ENCODE results near the gene TSPAN14. TPM values are rescaled to one million over a fixed set of nuclear protein-coding genes. Genes with fewer than 3 reads are reported as not detected.

TSPAN14 gene
- total and polyA plus RNA-seq, 2 of the 13 experiments (the other 11 are each of a cell fraction or from before 2014, with no cell fraction given), result 24.1 to 80.6 TPM

GRCh38 chr10:80498833-80499741 is 45.0 kb downstream of the TSPAN14 start (continued):
- TF ChIP-seq ASH2L (IDR thresholded peaks at IDR 0.05; ENCODE audit: insufficient read length, low read depth, low read length), result peak; percentile 72
- TF ChIP-seq ZNF614 (CRISPR knock-in tag; IDR thresholded peaks at IDR 0.05; ENCODE audit: borderline replicate concordance), result peak; percentile 87; the same call in 1 of the 2 replicates
- TF ChIP-seq SOX6 (IDR thresholded peaks at IDR 0.05), result no peak
- TF ChIP-seq SOX6 (CRISPR knock-in tag; IDR thresholded peaks at IDR 0.05), result peak; percentile 89
- no peak for TF ChIP-seq ZNF879 (CRISPR knock-in tag; IDR thresholded peaks at IDR 0.05)
- TF ChIP-seq POLR2AphosphoS5 (IDR thresholded peaks at IDR 0.05; ENCODE audit: low read depth, low read length), result peak; percentile 51; the same call in 1 of the 2 replicates
- TF ChIP-seq ZFX (CRISPR knock-in tag; IDR thresholded peaks at IDR 0.05; ENCODE audit: low read depth), result peak; percentile 93
- peak; percentile 50; the same call in 1 of the 2 replicates for TF ChIP-seq SIX4 (CRISPR knock-in tag; IDR thresholded peaks at IDR 0.05)
- TF ChIP-seq MED8 (CRISPR knock-in tag; IDR thresholded peaks at IDR 0.05; ENCODE audit: insufficient replicate concordance), result peak; percentile 51
- TF ChIP-seq ZFYVE20 (CRISPR knock-in tag; IDR thresholded peaks at IDR 0.05; ENCODE audit: borderline replicate concordance, low read depth), result no peak
- TF ChIP-seq PRDM10 (CRISPR knock-in tag; IDR thresholded peaks at IDR 0.05; ENCODE audit: low read depth), result 0 out of 2 replicates have a peak, but pooled peaks have one; percentile 34
- TF ChIP-seq RXRB (CRISPR knock-in tag; IDR thresholded peaks at IDR 0.05; ENCODE audit: borderline replicate concordance), result peak; percentile 87
- TF ChIP-seq, protein P1, sequence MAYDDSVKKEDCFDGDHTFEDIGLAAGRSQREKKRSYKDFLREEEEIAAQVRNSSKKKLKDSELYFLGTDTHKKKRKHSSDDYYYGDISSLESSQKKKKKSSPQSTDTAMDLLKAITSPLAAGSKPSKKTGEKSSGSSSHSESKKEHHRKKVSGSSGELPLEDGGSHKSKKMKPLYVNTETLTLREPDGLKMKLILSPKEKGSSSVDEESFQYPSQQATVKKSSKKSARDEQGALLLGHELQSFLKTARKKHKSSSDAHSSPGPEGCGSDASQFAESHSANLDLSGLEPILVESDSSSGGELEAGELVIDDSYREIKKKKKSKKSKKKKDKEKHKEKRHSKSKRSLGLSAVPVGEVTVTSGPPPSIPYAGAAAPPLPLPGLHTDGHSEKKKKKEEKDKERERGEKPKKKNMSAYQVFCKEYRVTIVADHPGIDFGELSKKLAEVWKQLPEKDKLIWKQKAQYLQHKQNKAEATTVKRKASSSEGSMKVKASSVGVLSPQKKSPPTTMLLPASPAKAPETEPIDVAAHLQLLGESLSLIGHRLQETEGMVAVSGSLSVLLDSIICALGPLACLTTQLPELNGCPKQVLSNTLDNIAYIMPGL (CRISPR knock-in tag; IDR thresholded peaks at IDR 0.05; ENCODE audit: borderline replicate concordance in 1 of 2, low read depth in 1 of 2), result peak in 1 of 2 experiments; percentile 59; a peak in 1 of 4 replicates
- peak; percentile 81; the same call in 1 of the 2 replicates for TF ChIP-seq DPF2 (CRISPR knock-in tag; IDR thresholded peaks at IDR 0.05; ENCODE audit: borderline replicate concordance, low read depth)
- no peak for TF ChIP-seq TCF12 (IDR thresholded peaks at IDR 0.05)
- 0 out of 2 replicates have a peak, but pooled peaks have one; percentile 59 for TF ChIP-seq TCF12 (CRISPR knock-in tag; IDR thresholded peaks at IDR 0.05)
- peak; percentile 51; the same call in 1 of the 2 replicates for TF ChIP-seq ISL2 (CRISPR knock-in tag; IDR thresholded peaks at IDR 0.05)
- peak; percentile 74; the same call in 1 of the 2 replicates for TF ChIP-seq GFI1 (CRISPR knock-in tag; IDR thresholded peaks at IDR 0.05; ENCODE audit: borderline replicate concordance)
- TF ChIP-seq YEATS2 (CRISPR knock-in tag; IDR thresholded peaks at IDR 0.05; ENCODE audit: borderline replicate concordance), result peak; percentile 70; the same call in 1 of the 2 replicates
